ENCODE measurements around the gene PIANP. TPM values are rescaled to one million over a fixed set of nuclear protein-coding genes. Genes with fewer than 3 reads are reported as not detected.

Gene PIANP
- total RNA-seq, 1 experiment from 2014 or later: not detected

DNA sequence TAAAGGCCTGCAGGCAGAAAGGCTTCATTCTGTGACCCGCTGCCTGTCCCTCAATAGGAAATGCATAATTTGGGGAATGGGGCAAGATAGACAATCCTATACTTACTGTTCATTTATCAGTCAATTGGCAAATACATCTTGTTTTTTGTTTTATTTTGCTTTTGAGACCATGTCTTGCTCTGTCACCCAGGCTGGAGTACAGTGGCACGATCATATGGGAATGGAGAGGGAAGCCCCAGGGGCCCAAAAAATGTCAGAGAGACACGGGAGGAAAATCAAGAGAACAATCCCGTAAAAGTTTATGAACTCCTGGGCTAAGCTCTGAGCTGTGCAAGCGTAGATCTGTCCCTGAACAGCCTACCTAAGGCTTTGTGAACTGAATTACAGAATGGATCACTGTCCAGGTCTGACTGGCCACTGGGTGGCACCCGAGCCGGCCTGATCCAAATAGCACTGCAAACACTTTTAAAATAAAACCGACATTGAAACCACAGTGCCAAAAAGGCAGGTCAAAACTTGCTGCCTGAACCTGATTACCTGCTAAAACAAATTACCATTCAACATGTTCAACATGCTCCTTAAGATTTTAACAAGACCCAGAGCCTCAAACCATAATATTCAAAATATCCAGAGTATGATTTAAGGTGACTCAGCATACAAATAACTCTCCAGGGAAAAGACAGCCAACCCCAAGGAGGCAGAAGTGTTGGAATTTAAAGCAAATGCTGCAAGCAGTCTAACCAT is 35.0 kb upstream of the PIANP start:
- Histone ChIP-seq H3K27ac (ENCODE audit: low read depth, low read length) (peak overlapping the region; percentile 63; the same call in 1 of the 2 replicates), H3K9ac (ENCODE audit: low read length) (peak overlapping the region; percentile 12), H3K36me3 (ENCODE audit: control insufficient read depth in 1 of 2, insufficient read depth in 2 of 2, low read length in 2 of 2) (peaks cover 0 to 11% of the 10 kb centered on the region in 2 experiments; a peak in 1 of 4 replicates), H4K20me1 (ENCODE audit: insufficient read depth) (no peaks in the 10 kb centered on the region), H2AFZ (ENCODE audit: low read depth, low read length, poor library complexity, severe bottlenecking) (no peak overlapping the region), H3K4me2 (ENCODE audit: low read length) (peak overlapping the region; percentile 23; the same call in 1 of the 2 replicates), H3K9me2 (ENCODE audit: insufficient read depth) (no peaks in the 10 kb centered on the region), H3K4me1 (ENCODE audit: control insufficient read depth in 1 of 2, insufficient read depth in 2 of 2, low read length in 2 of 2) (peaks cover 4 to 10% of the 10 kb centered on the region in 2 experiments), H3K79me2 (ENCODE audit: insufficient read depth, low read length) (no peaks in the 10 kb centered on the region), H3K9me3 (ENCODE audit: control insufficient read depth in 1 of 2, insufficient read depth in 1 of 2, low read depth in 1 of 2, low read length in 2 of 2) (no peaks in the 10 kb centered on the region), H3K4me3 (replicated peaks in 1 of 2; ENCODE audit: low read depth in 1 of 2, low read length in 2 of 2) (no peak overlapping the region), H3K27me3 (ENCODE audit: insufficient read depth, low read length) (no peaks in the 10 kb centered on the region)
- intact Hi-C loops (cut with micrococcal nuclease): loop anchor here (1.0 kb wide), 2 partner anchors 44 to 90 kb away; no protein-coding TSS in a partner anchor
- BruUV-seq (replicated peaks): no TSS peak
- ATAC-seq (peak; percentile 97), DNase-seq (ENCODE audit: low read depth, low spot score) (no peak)
- ChIA-PET CTCF (interaction anchor here (1.0 to 1.2 kb wide), 2 partner anchors 11 to 43 kb away, joined by 3 read pairs; no protein-coding TSS in a partner anchor), POLR2A (interaction anchor here (1.7 kb wide), 1 partner anchor 12 kb away, joined by 4 read pairs; the partner anchor contains the start of gene COPS7A), RAD21 (ENCODE audit: low non-redundant PET in 1 of 2, low total read pairs in 2 of 2, uncharacterized antibody in 2 of 2, unreplicated experiment in 2 of 2) (no interaction called here)
- TF ChIP-seq EZH2phosphoT487 (IDR thresholded peaks at IDR 0.05; ENCODE audit: borderline replicate concordance) (no peak), FOSL1 (IDR thresholded peaks at IDR 0.05; ENCODE audit: low read depth) (peak; percentile 27; the same call in 1 of the 2 replicates), CBX3 (IDR thresholded peaks at IDR 0.05; ENCODE audit: low read depth) (no peak; the same call in 1 of the 2 replicates), ZNF274 (IDR thresholded peaks at IDR 0.05; ENCODE audit: low read depth, low read length) (no peak), CTCF (IDR thresholded peaks at IDR 0.05 in 2 of 3, conservative IDR thresholded peaks at IDR 0.05 in 1 of 3; ENCODE audit: borderline replicate concordance in 1 of 3, insufficient read depth in 1 of 3, low read depth in 2 of 3, low read length in 2 of 3) (peak; percentile 85 to 86 (median 86)), RAD21 (IDR thresholded peaks at IDR 0.05; ENCODE audit: low read depth) (peak; percentile 81)
- TF ChIP-seq, protein P1, sequence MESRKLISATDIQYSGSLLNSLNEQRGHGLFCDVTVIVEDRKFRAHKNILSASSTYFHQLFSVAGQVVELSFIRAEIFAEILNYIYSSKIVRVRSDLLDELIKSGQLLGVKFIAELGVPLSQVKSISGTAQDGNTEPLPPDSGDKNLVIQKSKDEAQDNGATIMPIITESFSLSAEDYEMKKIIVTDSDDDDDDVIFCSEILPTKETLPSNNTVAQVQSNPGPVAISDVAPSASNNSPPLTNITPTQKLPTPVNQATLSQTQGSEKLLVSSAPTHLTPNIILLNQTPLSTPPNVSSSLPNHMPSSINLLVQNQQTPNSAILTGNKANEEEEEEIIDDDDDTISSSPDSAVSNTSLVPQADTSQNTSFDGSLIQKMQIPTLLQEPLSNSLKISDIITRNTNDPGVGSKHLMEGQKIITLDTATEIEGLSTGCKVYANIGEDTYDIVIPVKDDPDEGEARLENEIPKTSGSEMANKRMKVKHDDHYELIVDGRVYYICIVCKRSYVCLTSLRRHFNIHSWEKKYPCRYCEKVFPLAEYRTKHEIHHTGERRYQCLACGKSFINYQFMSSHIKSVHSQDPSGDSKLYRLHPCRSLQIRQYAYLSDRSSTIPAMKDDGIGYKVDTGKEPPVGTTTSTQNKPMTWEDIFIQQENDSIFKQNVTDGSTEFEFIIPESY (IDR thresholded peaks at IDR 0.05; ENCODE audit: extremely low read depth, insufficient replicate concordance, low read length): no peak
- TF ChIP-seq, protein P2, sequence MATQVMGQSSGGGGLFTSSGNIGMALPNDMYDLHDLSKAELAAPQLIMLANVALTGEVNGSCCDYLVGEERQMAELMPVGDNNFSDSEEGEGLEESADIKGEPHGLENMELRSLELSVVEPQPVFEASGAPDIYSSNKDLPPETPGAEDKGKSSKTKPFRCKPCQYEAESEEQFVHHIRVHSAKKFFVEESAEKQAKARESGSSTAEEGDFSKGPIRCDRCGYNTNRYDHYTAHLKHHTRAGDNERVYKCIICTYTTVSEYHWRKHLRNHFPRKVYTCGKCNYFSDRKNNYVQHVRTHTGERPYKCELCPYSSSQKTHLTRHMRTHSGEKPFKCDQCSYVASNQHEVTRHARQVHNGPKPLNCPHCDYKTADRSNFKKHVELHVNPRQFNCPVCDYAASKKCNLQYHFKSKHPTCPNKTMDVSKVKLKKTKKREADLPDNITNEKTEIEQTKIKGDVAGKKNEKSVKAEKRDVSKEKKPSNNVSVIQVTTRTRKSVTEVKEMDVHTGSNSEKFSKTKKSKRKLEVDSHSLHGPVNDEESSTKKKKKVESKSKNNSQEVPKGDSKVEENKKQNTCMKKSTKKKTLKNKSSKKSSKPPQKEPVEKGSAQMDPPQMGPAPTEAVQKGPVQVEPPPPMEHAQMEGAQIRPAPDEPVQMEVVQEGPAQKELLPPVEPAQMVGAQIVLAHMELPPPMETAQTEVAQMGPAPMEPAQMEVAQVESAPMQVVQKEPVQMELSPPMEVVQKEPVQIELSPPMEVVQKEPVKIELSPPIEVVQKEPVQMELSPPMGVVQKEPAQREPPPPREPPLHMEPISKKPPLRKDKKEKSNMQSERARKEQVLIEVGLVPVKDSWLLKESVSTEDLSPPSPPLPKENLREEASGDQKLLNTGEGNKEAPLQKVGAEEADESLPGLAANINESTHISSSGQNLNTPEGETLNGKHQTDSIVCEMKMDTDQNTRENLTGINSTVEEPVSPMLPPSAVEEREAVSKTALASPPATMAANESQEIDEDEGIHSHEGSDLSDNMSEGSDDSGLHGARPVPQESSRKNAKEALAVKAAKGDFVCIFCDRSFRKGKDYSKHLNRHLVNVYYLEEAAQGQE (IDR thresholded peaks at IDR 0.05; ENCODE audit: low read depth): no peak
